ENCODE measurements around the gene ANTXR1.

The ANTXR1 gene

GRCh38 chr2:69123182-69123581 is 110.2 kb downstream of the ANTXR1 start:
- in situ Hi-C loops (cut with MboI; ENCODE audit: low pct_unique_long_range_greater_than_20kb, low sequenced_read_pairs, unreplicated experiment), result no loop called here

GRCh38 chr2:69124343-69124742 is 111.4 kb downstream of the ANTXR1 start:
- in situ Hi-C loops (cut with MboI; ENCODE audit: low pct_unique_long_range_greater_than_20kb, low sequenced_read_pairs, unreplicated experiment), result no loop called here
- no peak for DNase-seq (ENCODE audit: low spot score)
- TF ChIP-seq CTCF (IDR thresholded peaks at IDR 0.05; ENCODE audit: extremely low read depth, insufficient read depth, missing control alignments), result no peak

More at GRCh38 chr2:69123182-69123581, 110.2 kb downstream of the ANTXR1 start:
- TF ChIP-seq CTCF (IDR thresholded peaks at IDR 0.05; ENCODE audit: extremely low read depth, insufficient read depth, missing control alignments), result no peak
- no peak for DNase-seq (ENCODE audit: low spot score)

- in situ Hi-C loops (cut with MboI; ENCODE audit: low pct_unique_long_range_greater_than_20kb, low sequenced_read_pairs, unreplicated experiment), result no loop called here
Measured at GRCh38 chr2:69125816-69126215, 112.8 kb downstream of the ANTXR1 start.

GRCh38 chr2:69126341-69126740 is 113.4 kb downstream of the ANTXR1 start:
- no peak for TF ChIP-seq CTCF (IDR thresholded peaks at IDR 0.05; ENCODE audit: extremely low read depth, insufficient read depth, missing control alignments)
- DNase-seq (ENCODE audit: low spot score), result no peak
- in situ Hi-C loops (cut with MboI; ENCODE audit: low pct_unique_long_range_greater_than_20kb, low sequenced_read_pairs, unreplicated experiment), result no loop called here

More at GRCh38 chr2:69125816-69126215, 112.8 kb downstream of the ANTXR1 start:
- no peak for DNase-seq (ENCODE audit: low spot score)
- no peak for TF ChIP-seq CTCF (IDR thresholded peaks at IDR 0.05; ENCODE audit: extremely low read depth, insufficient read depth, missing control alignments)

GRCh38 chr2:69131452-69131851 is 118.5 kb downstream of the ANTXR1 start:
- no peak for DNase-seq (ENCODE audit: low spot score)
- no peak for TF ChIP-seq CTCF (IDR thresholded peaks at IDR 0.05; ENCODE audit: extremely low read depth, insufficient read depth, missing control alignments)
- in situ Hi-C loops (cut with MboI; ENCODE audit: low pct_unique_long_range_greater_than_20kb, low sequenced_read_pairs, unreplicated experiment), result no loop called here

GRCh38 chr2:69131983-69132675 is 119.2 kb downstream of the ANTXR1 start:
- no peak for DNase-seq (ENCODE audit: low spot score)
- in situ Hi-C loops (cut with MboI; ENCODE audit: low pct_unique_long_range_greater_than_20kb, low sequenced_read_pairs, unreplicated experiment), result no loop called here
- TF ChIP-seq CTCF (IDR thresholded peaks at IDR 0.05; ENCODE audit: extremely low read depth, insufficient read depth, missing control alignments), result no peak

All from GM13977 (cell line).